ENCODE results near the gene HEG1.

The HEG1 gene

GRCh38 chr3:124999897-125000435 is 55.8 kb downstream of the HEG1 start:
- Mint-ChIP-seq H3K4me3 (no peak overlapping the region), H3K27ac (ENCODE audit: low read depth) (no peak overlapping the region), H3K27me3 (no peaks in the 10 kb centered on the region), H3K36me3 (ENCODE audit: insufficient read depth) (peaks cover 54% of the 10 kb centered on the region), H3K9me3 (no peaks in the 10 kb centered on the region), H3K4me1 (no peaks in the 10 kb centered on the region)
- no peak for DNase-seq (ENCODE audit: low spot score in 2 of 2)
- no peak for ATAC-seq (replicated peaks; ENCODE audit: extremely low read depth, poor library complexity, severe bottlenecking)

DNA sequence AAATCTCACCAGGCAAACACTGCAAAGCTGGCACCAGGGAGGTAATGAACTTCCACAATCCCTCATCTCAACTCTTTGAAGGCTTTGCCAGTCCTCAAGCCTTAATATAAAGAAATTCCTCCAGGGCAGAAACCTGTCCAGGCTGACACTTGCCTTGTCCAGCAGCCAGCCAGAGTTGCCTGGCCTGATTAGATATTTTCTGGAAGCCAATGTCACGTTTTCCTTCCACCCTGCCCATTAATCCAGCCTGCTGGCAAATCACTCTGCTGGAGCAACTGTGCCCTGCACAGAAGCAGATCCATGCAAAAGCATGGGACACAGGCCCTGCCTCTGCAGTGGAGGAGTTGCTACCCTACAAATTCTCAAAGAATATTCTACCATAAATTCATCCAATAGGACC is 56.5 kb downstream of the HEG1 start:
- ATAC-seq (replicated peaks; ENCODE audit: extremely low read depth, poor library complexity, severe bottlenecking) (no peak), DNase-seq (ENCODE audit: low spot score in 2 of 2) (no peak)
- Mint-ChIP-seq H3K36me3 (ENCODE audit: insufficient read depth) (peaks cover 54% of the 10 kb centered on the region), H3K27me3 (no peaks in the 10 kb centered on the region), H3K9me3 (no peaks in the 10 kb centered on the region), H3K27ac (ENCODE audit: low read depth) (no peak overlapping the region), H3K4me1 (no peaks in the 10 kb centered on the region), H3K4me3 (no peak overlapping the region)

DNA sequence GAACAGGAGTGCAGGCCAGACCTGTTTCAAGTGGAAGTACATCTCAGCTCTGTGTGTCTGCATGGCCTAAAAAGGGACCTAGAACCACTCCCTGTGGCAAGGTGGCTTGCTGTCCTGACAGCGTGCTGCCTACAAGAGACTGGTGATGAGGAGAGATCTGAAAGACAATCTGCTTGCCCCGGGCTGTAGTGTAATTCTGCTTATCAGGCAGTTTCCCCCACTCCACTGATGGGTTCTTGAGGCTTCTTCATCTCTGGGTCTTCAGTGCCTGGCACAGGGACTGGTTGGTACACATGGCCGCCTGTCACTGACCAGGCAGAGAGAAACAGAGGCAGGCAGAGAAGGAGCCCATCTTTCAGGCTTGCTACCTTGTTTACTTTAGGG is 57.6 kb downstream of the HEG1 start:
- Mint-ChIP-seq H3K4me3 (no peak overlapping the region), H3K36me3 (ENCODE audit: insufficient read depth) (peaks cover 53% of the 10 kb centered on the region), H3K9me3 (no peaks in the 10 kb centered on the region), H3K27me3 (no peaks in the 10 kb centered on the region), H3K27ac (ENCODE audit: low read depth) (no peak overlapping the region), H3K4me1 (no peaks in the 10 kb centered on the region)
- DNase-seq (ENCODE audit: low spot score in 2 of 2): no peak
- ATAC-seq (replicated peaks; ENCODE audit: extremely low read depth, poor library complexity, severe bottlenecking): no peak

DNA sequence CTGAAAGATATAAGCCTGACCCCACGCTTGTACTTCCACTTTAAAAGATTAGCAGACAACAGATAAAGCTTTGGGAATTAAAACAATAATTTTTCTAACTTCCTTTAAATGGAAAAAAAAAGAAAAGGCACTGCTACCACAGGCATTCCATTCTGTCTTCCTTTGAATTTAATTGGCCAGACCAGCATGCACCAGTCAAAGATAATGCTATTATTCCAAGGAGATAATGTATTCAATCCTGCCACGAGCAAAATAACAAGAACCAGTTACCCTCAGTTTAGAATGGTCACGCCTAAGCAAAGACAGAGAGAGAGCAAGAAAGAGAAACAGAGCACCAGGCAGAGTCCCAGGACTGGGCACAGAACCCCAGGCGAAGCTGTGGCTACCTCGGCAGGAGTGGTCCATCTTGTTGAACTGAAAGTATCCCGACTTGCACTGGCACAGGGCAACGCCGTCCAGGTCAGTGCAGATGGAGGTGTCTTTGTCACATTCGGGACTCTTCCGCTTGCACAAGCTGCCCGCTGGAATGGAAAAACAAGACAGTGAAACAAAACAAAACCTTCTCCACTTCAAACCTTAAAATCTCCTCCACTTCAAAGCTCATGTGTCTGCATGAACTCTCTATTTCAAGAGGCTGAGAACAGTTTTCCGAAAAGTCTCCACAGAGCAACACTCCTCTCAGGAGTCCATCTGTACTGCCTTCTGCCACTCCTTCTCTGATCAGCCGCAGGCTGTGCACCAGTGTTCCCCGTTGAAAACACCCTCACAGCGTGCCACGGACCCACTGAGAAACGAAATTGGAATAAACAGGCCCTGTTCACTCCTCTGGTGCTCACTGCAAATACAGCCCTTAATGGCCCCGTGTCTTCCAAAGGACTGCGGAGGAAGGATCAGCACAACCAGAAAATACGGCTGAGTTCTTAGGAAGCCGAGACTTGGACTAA is 58.2 kb downstream of the HEG1 start:
- no peak for DNase-seq (ENCODE audit: low spot score in 2 of 2)
- ATAC-seq (replicated peaks; ENCODE audit: extremely low read depth, poor library complexity, severe bottlenecking): no peak
- no peak overlapping the region for H3K4me3 Mint-ChIP-seq
- peaks cover 53% of the 10 kb centered on the region for H3K36me3 Mint-ChIP-seq (ENCODE audit: insufficient read depth)
- H3K27me3 Mint-ChIP-seq: no peaks in the 10 kb centered on the region
- no peaks in the 10 kb centered on the region for H3K4me1 Mint-ChIP-seq
- H3K27ac Mint-ChIP-seq (ENCODE audit: low read depth): no peak overlapping the region
- no peaks in the 10 kb centered on the region for H3K9me3 Mint-ChIP-seq

GRCh38 chr3:124995460-124995994 is 60.3 kb downstream of the HEG1 start:
- Mint-ChIP-seq H3K9me3 (no peaks in the 10 kb centered on the region), H3K4me1 (no peaks in the 10 kb centered on the region), H3K27ac (ENCODE audit: low read depth) (no peak overlapping the region), H3K4me3 (no peak overlapping the region), H3K27me3 (no peaks in the 10 kb centered on the region), H3K36me3 (ENCODE audit: insufficient read depth) (peaks cover 44% of the 10 kb centered on the region)
- ATAC-seq (replicated peaks; ENCODE audit: extremely low read depth, poor library complexity, severe bottlenecking) (peak; percentile 75), DNase-seq (ENCODE audit: low spot score in 2 of 2) (peak; percentile 27 to 39)

GRCh38 chr3:124993466-124993865 is 62.3 kb downstream of the HEG1 start:
- Mint-ChIP-seq H3K27me3 (no peaks in the 10 kb centered on the region), H3K36me3 (ENCODE audit: insufficient read depth) (peaks cover 49% of the 10 kb centered on the region), H3K4me3 (no peak overlapping the region), H3K9me3 (no peaks in the 10 kb centered on the region), H3K4me1 (no peaks in the 10 kb centered on the region), H3K27ac (ENCODE audit: low read depth) (no peak overlapping the region)
- DNase-seq (ENCODE audit: low spot score in 2 of 2): no peak
- no peak for ATAC-seq (replicated peaks; ENCODE audit: extremely low read depth, poor library complexity, severe bottlenecking)

GRCh38 chr3:124992041-124992440 is 63.8 kb downstream of the HEG1 start:
- no peak overlapping the region for H3K27ac Mint-ChIP-seq (ENCODE audit: low read depth)
- H3K36me3 Mint-ChIP-seq (ENCODE audit: insufficient read depth): peaks cover 39% of the 10 kb centered on the region
- no peaks in the 10 kb centered on the region for H3K9me3 Mint-ChIP-seq
- H3K4me3 Mint-ChIP-seq: no peak overlapping the region
- DNase-seq (ENCODE audit: low spot score in 2 of 2): no peak
- no peaks in the 10 kb centered on the region for H3K4me1 Mint-ChIP-seq
- H3K27me3 Mint-ChIP-seq: no peaks in the 10 kb centered on the region
- no peak for ATAC-seq (replicated peaks; ENCODE audit: extremely low read depth, poor library complexity, severe bottlenecking)

- DNase-seq (ENCODE audit: low spot score in 2 of 2): no peak
- Mint-ChIP-seq H3K27me3 (no peaks in the 10 kb centered on the region), H3K4me1 (no peaks in the 10 kb centered on the region), H3K4me3 (no peak overlapping the region), H3K36me3 (ENCODE audit: insufficient read depth) (peaks cover 27% of the 10 kb centered on the region), H3K27ac (ENCODE audit: low read depth) (no peak overlapping the region), H3K9me3 (no peaks in the 10 kb centered on the region)
- no peak for ATAC-seq (replicated peaks; ENCODE audit: extremely low read depth, poor library complexity, severe bottlenecking)
These were observed 69.3 kb downstream of the HEG1 start for GRCh38 chr3:124986192-124987143.

DNA sequence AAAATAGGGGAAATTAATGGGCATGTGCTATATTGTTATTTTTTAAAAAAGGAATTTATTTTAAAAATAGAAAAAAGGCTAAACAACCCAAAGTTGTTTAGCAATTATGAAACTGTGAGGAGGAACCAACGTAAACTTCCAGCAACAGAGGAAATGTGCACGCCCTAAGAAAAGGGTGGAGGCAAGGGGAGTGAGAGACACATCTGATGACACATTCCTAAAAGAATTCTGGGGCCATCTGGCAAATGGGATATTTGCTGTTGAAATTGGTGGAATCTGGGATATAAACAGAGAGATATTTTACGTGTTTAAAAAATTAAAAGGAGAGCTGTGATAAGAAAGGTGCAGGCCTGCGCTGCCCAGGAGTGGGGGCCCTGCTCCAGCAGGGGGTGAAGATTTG is 70.4 kb downstream of the HEG1 start:
- no peaks in the 10 kb centered on the region for H3K9me3 Mint-ChIP-seq
- no peaks in the 10 kb centered on the region for H3K4me1 Mint-ChIP-seq
- peaks cover 20% of the 10 kb centered on the region for H3K36me3 Mint-ChIP-seq (ENCODE audit: insufficient read depth)
- no peak overlapping the region for H3K27ac Mint-ChIP-seq (ENCODE audit: low read depth)
- DNase-seq (ENCODE audit: low spot score in 2 of 2): no peak
- no peak overlapping the region for H3K4me3 Mint-ChIP-seq
- no peaks in the 10 kb centered on the region for H3K27me3 Mint-ChIP-seq
- ATAC-seq (replicated peaks; ENCODE audit: extremely low read depth, poor library complexity, severe bottlenecking): no peak

GRCh38 chr3:124984754-124985153 is 71.0 kb downstream of the HEG1 start:
- ATAC-seq (replicated peaks; ENCODE audit: extremely low read depth, poor library complexity, severe bottlenecking) (no peak), DNase-seq (ENCODE audit: low spot score in 2 of 2) (no peak)
- Mint-ChIP-seq H3K27ac (ENCODE audit: low read depth) (no peak overlapping the region), H3K36me3 (ENCODE audit: insufficient read depth) (peaks cover 16% of the 10 kb centered on the region), H3K27me3 (no peaks in the 10 kb centered on the region), H3K4me3 (no peak overlapping the region), H3K4me1 (no peaks in the 10 kb centered on the region), H3K9me3 (no peaks in the 10 kb centered on the region)

- H3K9me3 Mint-ChIP-seq: no peaks in the 10 kb centered on the region
- ATAC-seq (replicated peaks; ENCODE audit: extremely low read depth, poor library complexity, severe bottlenecking): no peak
- H3K4me1 Mint-ChIP-seq: no peaks in the 10 kb centered on the region
- no peak for DNase-seq (ENCODE audit: low spot score in 2 of 2)
- peaks cover 16% of the 10 kb centered on the region for H3K36me3 Mint-ChIP-seq (ENCODE audit: insufficient read depth)
- H3K27ac Mint-ChIP-seq (ENCODE audit: low read depth): peak overlapping the region; percentile 32
- no peaks in the 10 kb centered on the region for H3K27me3 Mint-ChIP-seq
- no peak overlapping the region for H3K4me3 Mint-ChIP-seq
These were observed 72.9 kb downstream of the HEG1 start for GRCh38 chr3:124982855-124983254.

DNA sequence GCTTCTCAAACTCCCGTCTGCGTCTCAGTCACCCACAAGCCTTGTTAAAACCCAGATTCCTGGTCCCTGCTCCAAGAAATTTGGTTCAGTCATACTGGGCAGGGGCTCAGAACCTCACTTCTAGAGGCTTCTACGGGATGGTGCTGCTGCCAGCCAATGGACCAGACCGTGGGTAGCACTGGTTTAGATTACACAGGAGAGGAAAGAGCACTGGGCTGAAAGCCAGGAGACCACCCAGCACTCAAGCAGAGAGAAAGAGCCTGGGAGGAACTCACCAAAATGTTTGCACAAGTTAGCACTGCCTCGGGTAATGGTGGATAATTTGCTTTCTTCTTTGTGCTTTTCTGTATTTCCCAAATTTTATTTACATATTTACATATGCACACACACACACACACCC is 74.3 kb downstream of the HEG1 start:
- peaks cover 27% of the 10 kb centered on the region for H3K36me3 Mint-ChIP-seq (ENCODE audit: insufficient read depth)
- H3K4me1 Mint-ChIP-seq: no peaks in the 10 kb centered on the region
- DNase-seq (ENCODE audit: low spot score in 2 of 2) (no peak), ATAC-seq (replicated peaks; ENCODE audit: extremely low read depth, poor library complexity, severe bottlenecking) (no peak)
- H3K9me3 Mint-ChIP-seq: no peaks in the 10 kb centered on the region
- no peak overlapping the region for H3K4me3 Mint-ChIP-seq
- H3K27ac Mint-ChIP-seq (ENCODE audit: low read depth): peak overlapping the region; percentile 19
- H3K27me3 Mint-ChIP-seq: no peaks in the 10 kb centered on the region
